ENCODE measurements around the gene TRPM5. TPM values are rescaled to one million over a fixed set of nuclear protein-coding genes. Genes with fewer than 3 reads are reported as not detected.

TRPM5 gene
- polyA plus RNA-seq, 1 of the 3 experiments (the other 2 are of a cell fraction), result not detected

DNA sequence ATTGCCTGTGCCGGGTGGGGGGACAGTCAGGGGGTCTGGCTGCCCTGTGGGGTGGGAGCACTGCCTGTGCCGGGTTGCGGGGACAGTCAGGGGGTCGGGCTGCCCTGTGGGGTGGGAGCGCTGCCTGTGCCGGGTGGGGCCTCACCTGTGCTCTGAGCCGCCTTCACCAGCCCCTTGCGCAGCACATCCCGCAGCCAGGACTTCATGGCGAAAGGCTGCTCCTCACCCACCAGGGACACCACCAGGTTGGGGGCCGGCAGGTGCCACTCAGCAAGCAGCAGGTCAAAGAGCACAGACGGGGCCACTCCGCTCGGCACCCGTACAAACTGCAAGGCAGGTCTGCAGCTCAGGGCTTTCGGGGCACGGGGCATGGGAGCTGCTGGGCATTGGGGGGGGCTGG, 22.3 kb downstream of the TRPM5 start:
- Histone ChIP-seq H3K36me3 (replicated peaks in 1 of 2; ENCODE audit: control insufficient read depth in 1 of 2, insufficient read depth in 2 of 2, low read length in 1 of 2) (no peaks in the 10 kb centered on the region), H3F3A (replicated peaks; ENCODE audit: insufficient read depth) (no peaks in the 10 kb centered on the region), H3K9ac (no peak overlapping the region), H3K27me3 (ENCODE audit: insufficient read depth) (no peaks in the 10 kb centered on the region), H3K4me2 (no peak overlapping the region), H3K9me2 (no peaks in the 10 kb centered on the region), H3K4me3 (ENCODE audit: low read depth in 2 of 2, low read length in 1 of 2) (no peak overlapping the region), H4K20me1 (ENCODE audit: insufficient read depth) (no peaks in the 10 kb centered on the region), H2AFZ (ENCODE audit: low read depth) (no peak overlapping the region), H3K27ac (ENCODE audit: low read depth in 2 of 2, low read length in 1 of 2) (no peak overlapping the region), H3K79me2 (ENCODE audit: insufficient read depth) (no peaks in the 10 kb centered on the region), H3K9me3 (no peaks in the 10 kb centered on the region), H3K4me1 (ENCODE audit: control insufficient read depth in 1 of 2, insufficient read depth in 2 of 2, low read depth in 1 of 2, low read length in 1 of 2) (no peaks in the 10 kb centered on the region; a peak in 1 of 4 replicates)
- ChIA-PET CTCF (interaction anchor here (0.5 to 11.8 kb wide), 13 partner anchors 20 to 468 kb away, joined by 3 to 461 read pairs (median 101); partner anchors contain the start of genes C11orf21, CDKN1C, KCNQ1 and TRPM5), POLR2A (interaction anchor here (0.6 to 1.7 kb wide), 3 partner anchors 21 to 117 kb away, joined by 4 to 6 read pairs (median 4); partner anchors contain the start of gene TSSC4)
- WGBS (ENCODE audit: low lambda C conversion rate), result 88% methylated on average over 8 of the region's 17 CpGs
- DNase-seq, result no peak
- TF ChIP-seq ELF1 (IDR thresholded peaks at IDR 0.05) (no peak), MEF2A (IDR thresholded peaks at IDR 0.05; ENCODE audit: borderline replicate concordance, low read depth) (no peak), MXI1 (IDR thresholded peaks at IDR 0.05; ENCODE audit: low read depth, low read length) (no peak), EP300 (IDR thresholded peaks at IDR 0.05; ENCODE audit: borderline replicate concordance in 1 of 2, low read depth in 1 of 2, low read length in 1 of 2) (no peak), RCOR1 (IDR thresholded peaks at IDR 0.05; ENCODE audit: low read length) (no peak), RXRA (IDR thresholded peaks at IDR 0.05; ENCODE audit: borderline replicate concordance, low read depth) (no peak)
- TF ChIP-seq, protein P1, sequence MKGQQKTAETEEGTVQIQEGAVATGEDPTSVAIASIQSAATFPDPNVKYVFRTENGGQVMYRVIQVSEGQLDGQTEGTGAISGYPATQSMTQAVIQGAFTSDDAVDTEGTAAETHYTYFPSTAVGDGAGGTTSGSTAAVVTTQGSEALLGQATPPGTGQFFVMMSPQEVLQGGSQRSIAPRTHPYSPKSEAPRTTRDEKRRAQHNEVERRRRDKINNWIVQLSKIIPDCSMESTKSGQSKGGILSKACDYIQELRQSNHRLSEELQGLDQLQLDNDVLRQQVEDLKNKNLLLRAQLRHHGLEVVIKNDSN (IDR thresholded peaks at IDR 0.05; ENCODE audit: borderline replicate concordance, low read depth), result no peak
- TF ChIP-seq, protein P2, sequence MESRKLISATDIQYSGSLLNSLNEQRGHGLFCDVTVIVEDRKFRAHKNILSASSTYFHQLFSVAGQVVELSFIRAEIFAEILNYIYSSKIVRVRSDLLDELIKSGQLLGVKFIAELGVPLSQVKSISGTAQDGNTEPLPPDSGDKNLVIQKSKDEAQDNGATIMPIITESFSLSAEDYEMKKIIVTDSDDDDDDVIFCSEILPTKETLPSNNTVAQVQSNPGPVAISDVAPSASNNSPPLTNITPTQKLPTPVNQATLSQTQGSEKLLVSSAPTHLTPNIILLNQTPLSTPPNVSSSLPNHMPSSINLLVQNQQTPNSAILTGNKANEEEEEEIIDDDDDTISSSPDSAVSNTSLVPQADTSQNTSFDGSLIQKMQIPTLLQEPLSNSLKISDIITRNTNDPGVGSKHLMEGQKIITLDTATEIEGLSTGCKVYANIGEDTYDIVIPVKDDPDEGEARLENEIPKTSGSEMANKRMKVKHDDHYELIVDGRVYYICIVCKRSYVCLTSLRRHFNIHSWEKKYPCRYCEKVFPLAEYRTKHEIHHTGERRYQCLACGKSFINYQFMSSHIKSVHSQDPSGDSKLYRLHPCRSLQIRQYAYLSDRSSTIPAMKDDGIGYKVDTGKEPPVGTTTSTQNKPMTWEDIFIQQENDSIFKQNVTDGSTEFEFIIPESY (IDR thresholded peaks at IDR 0.05; ENCODE audit: borderline replicate concordance, low read depth), result no peak
- TF ChIP-seq, protein P3, sequence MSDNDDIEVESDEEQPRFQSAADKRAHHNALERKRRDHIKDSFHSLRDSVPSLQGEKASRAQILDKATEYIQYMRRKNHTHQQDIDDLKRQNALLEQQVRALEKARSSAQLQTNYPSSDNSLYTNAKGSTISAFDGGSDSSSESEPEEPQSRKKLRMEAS (IDR thresholded peaks at IDR 0.05; ENCODE audit: low read depth), result no peak

DNA sequence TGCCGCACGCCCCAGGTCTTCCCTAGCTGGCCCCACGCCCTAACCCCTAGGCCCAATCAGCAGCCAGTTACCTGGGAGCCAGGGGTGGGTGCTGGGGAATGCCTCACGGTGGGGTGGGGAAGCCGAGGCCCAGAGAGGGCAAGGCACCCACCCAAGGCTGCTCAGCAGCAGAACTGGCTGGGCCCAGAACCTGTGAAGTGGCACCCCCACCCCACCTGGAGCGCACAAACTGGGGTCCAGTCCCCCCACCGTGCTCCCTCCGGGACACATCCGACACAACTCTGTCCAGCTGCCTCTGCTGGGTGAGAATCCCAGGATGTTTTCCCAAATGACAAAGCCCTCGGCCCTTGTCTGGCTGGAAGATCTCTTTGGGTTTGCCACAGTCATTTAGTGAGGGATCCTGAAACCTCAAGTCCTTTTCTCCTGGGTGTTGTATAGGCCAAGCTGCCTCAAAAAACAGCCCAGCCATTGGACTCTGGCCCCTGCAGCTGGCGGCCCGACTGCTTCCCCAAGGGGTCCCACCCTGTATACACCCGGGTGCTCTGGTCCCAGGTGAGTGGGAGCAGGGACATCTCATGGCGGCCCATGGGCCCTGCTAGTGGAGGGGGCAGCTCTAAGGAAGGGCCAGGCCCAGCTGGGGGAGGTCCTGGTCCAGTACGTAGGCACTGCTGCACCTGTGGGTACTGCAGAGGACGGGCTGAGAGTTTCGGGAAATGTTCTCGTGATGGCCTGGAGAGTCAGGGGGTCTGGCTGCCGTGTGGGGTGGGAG, 22.9 kb downstream of the TRPM5 start:
- H3K4me1 ChIP-seq (ENCODE audit: control insufficient read depth in 1 of 2, insufficient read depth in 2 of 2, low read depth in 1 of 2, low read length in 1 of 2), result no peaks in the 10 kb centered on the region; a peak in 1 of 4 replicates
- no peaks in the 10 kb centered on the region for H3F3A ChIP-seq (replicated peaks; ENCODE audit: insufficient read depth)
- H3K9me2 ChIP-seq, result no peaks in the 10 kb centered on the region
- WGBS (ENCODE audit: low lambda C conversion rate), result 66% methylated on average over 6 of the region's 19 CpGs
- H3K36me3 ChIP-seq (replicated peaks in 1 of 2; ENCODE audit: control insufficient read depth in 1 of 2, insufficient read depth in 2 of 2, low read length in 1 of 2), result no peaks in the 10 kb centered on the region
- ChIA-PET POLR2A (interaction anchor here (0.6 to 2.2 kb wide), 6 partner anchors 16 to 228 kb away, joined by 3 to 6 read pairs (median 4); partner anchors contain the start of gene TSSC4), CTCF (interaction anchor here (0.6 to 11.8 kb wide), 73 partner anchors 10 to 543 kb away, joined by 3 to 461 read pairs (median 5); partner anchors contain the start of genes ASCL2, C11orf21, CDKN1C and KCNQ1)
- TF ChIP-seq, protein P1 (IDR thresholded peaks at IDR 0.05; ENCODE audit: borderline replicate concordance, low read depth), result no peak
- TF ChIP-seq, protein P4, sequence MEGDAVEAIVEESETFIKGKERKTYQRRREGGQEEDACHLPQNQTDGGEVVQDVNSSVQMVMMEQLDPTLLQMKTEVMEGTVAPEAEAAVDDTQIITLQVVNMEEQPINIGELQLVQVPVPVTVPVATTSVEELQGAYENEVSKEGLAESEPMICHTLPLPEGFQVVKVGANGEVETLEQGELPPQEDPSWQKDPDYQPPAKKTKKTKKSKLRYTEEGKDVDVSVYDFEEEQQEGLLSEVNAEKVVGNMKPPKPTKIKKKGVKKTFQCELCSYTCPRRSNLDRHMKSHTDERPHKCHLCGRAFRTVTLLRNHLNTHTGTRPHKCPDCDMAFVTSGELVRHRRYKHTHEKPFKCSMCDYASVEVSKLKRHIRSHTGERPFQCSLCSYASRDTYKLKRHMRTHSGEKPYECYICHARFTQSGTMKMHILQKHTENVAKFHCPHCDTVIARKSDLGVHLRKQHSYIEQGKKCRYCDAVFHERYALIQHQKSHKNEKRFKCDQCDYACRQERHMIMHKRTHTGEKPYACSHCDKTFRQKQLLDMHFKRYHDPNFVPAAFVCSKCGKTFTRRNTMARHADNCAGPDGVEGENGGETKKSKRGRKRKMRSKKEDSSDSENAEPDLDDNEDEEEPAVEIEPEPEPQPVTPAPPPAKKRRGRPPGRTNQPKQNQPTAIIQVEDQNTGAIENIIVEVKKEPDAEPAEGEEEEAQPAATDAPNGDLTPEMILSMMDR (IDR thresholded peaks at IDR 0.05), result no peak
- TF ChIP-seq GATA2 (CRISPR knock-in tag; IDR thresholded peaks at IDR 0.05) (no peak), FOXJ3 (CRISPR knock-in tag; IDR thresholded peaks at IDR 0.05) (no peak), POLR2AphosphoS5 (IDR thresholded peaks at IDR 0.05; ENCODE audit: low read depth, low read length) (no peak)
- TF ChIP-seq, protein P3 (IDR thresholded peaks at IDR 0.05; ENCODE audit: low read depth), result no peak
- TF ChIP-seq, protein P2 (IDR thresholded peaks at IDR 0.05; ENCODE audit: borderline replicate concordance, low read depth), result no peak
- TF ChIP-seq, protein P5, sequence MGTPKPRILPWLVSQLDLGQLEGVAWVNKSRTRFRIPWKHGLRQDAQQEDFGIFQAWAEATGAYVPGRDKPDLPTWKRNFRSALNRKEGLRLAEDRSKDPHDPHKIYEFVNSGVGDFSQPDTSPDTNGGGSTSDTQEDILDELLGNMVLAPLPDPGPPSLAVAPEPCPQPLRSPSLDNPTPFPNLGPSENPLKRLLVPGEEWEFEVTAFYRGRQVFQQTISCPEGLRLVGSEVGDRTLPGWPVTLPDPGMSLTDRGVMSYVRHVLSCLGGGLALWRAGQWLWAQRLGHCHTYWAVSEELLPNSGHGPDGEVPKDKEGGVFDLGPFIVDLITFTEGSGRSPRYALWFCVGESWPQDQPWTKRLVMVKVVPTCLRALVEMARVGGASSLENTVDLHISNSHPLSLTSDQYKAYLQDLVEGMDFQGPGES (IDR thresholded peaks at IDR 0.05; ENCODE audit: low read depth, low read length), result no peak
- H3K9me3 ChIP-seq, result no peaks in the 10 kb centered on the region
- H3K27me3 ChIP-seq (ENCODE audit: insufficient read depth), result no peaks in the 10 kb centered on the region
- no peaks in the 10 kb centered on the region for H3K79me2 ChIP-seq (ENCODE audit: insufficient read depth)
- no peak overlapping the region for H3K27ac ChIP-seq (ENCODE audit: low read depth in 2 of 2, low read length in 1 of 2)
- no peak overlapping the region for H3K9ac ChIP-seq
- H2AFZ ChIP-seq (ENCODE audit: low read depth), result no peak overlapping the region
- no peak overlapping the region for H3K4me2 ChIP-seq
- H3K4me3 ChIP-seq (ENCODE audit: low read depth in 2 of 2, low read length in 1 of 2), result no peak overlapping the region
- no peak for DNase-seq
- H4K20me1 ChIP-seq (ENCODE audit: insufficient read depth), result no peaks in the 10 kb centered on the region

Data from SK-N-SH (cell line).